ENCODE results near the gene SSC4D. TPM values are rescaled to one million over a fixed set of nuclear protein-coding genes. Genes with fewer than 3 reads are reported as not detected.

The SSC4D gene
- total RNA-seq, 1 donor from 2014 or later, result 4.9 TPM

DNA sequence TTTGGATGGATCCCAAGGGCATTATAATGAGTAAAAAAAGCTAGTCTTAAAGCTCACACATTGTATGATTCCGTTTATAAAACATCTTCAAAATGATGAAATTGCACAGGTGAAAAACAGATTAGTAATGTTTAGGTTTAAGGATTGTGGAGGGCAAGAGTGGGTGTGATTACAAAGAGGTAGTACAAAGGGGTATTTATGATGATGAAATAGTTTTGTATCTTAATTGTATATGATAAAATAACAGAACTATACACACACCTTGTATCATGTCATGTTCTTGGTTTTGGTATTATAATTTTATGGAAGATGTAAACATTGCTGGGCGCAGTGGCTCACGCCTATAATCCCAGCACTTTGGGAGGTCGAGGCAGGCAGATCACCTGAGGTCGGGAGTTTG is 2.8 kb upstream of the SSC4D start:
- Mint-ChIP-seq H3K36me3 (no peaks in the 10 kb centered on the region), H3K9me3 (no peaks in the 10 kb centered on the region), H3K4me1 (ENCODE audit: unreplicated experiment) (peaks cover 10% of the 10 kb centered on the region), H3K27ac (no peak overlapping the region), H3K27me3 (no peaks in the 10 kb centered on the region), H3K4me3 (no peak overlapping the region)
- no peak for DNase-seq (ENCODE audit: extremely low spot score, unreplicated experiment)
- TF ChIP-seq, protein P1, sequence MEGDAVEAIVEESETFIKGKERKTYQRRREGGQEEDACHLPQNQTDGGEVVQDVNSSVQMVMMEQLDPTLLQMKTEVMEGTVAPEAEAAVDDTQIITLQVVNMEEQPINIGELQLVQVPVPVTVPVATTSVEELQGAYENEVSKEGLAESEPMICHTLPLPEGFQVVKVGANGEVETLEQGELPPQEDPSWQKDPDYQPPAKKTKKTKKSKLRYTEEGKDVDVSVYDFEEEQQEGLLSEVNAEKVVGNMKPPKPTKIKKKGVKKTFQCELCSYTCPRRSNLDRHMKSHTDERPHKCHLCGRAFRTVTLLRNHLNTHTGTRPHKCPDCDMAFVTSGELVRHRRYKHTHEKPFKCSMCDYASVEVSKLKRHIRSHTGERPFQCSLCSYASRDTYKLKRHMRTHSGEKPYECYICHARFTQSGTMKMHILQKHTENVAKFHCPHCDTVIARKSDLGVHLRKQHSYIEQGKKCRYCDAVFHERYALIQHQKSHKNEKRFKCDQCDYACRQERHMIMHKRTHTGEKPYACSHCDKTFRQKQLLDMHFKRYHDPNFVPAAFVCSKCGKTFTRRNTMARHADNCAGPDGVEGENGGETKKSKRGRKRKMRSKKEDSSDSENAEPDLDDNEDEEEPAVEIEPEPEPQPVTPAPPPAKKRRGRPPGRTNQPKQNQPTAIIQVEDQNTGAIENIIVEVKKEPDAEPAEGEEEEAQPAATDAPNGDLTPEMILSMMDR (conservative IDR thresholded peaks at IDR 0.05), result no peak

DNA sequence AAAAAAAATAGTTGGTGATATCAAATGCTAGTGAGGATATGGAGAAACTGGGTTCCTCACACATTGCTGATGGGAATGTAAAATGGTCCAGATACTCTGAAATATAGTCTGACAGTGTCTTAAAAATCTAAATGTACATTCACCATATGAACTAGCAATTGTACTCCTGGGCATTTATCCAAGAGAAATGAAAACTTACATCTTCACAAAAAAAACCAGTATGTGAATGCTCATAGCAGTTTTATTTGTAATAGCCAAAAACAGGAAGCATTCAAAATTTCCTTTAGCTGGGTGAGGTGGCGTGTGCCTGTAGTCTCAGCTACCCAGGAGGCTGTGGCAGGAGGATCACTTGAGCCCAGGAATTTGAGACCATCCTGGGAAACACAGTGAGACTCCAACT is 2.1 kb upstream of the SSC4D start:
- no peak for DNase-seq (ENCODE audit: extremely low spot score, unreplicated experiment)
- no peaks in the 10 kb centered on the region for H3K9me3 Mint-ChIP-seq
- TF ChIP-seq, protein P1 (conservative IDR thresholded peaks at IDR 0.05), result no peak
- H3K27me3 Mint-ChIP-seq, result no peaks in the 10 kb centered on the region
- peaks cover 10% of the 10 kb centered on the region for H3K4me1 Mint-ChIP-seq (ENCODE audit: unreplicated experiment)
- H3K27ac Mint-ChIP-seq, result no peak overlapping the region
- no peak overlapping the region for H3K4me3 Mint-ChIP-seq
- no peaks in the 10 kb centered on the region for H3K36me3 Mint-ChIP-seq

DNA sequence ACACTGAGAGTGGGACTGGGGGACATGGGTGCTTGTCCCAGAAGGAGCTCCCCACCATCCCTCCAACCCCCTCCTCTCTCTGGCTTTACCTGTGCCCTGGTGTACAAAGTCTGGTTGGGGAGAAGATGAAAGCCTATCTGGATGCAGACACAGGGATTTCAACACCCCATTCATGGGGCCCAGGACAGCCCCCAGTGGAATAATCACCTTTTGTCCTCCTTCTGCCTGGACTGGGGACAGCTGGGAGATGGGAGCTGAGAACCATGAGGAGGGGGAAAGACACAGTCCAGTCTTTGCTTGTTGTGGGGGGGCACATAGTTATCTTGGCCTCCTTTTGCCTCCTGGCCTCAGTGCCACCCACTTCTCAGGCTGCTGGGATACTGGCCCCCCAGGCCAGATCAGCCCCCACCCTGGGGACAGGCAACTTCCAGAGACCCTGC is 1.4 kb downstream of the SSC4D start:
- Mint-ChIP-seq H3K4me3 (no peak overlapping the region), H3K4me1 (ENCODE audit: unreplicated experiment) (peaks cover 14% of the 10 kb centered on the region), H3K36me3 (no peaks in the 10 kb centered on the region), H3K27me3 (no peaks in the 10 kb centered on the region), H3K9me3 (no peaks in the 10 kb centered on the region), H3K27ac (no peak overlapping the region)
- DNase-seq (ENCODE audit: extremely low spot score, unreplicated experiment), result no peak
- TF ChIP-seq, protein P1 (conservative IDR thresholded peaks at IDR 0.05), result no peak

DNA sequence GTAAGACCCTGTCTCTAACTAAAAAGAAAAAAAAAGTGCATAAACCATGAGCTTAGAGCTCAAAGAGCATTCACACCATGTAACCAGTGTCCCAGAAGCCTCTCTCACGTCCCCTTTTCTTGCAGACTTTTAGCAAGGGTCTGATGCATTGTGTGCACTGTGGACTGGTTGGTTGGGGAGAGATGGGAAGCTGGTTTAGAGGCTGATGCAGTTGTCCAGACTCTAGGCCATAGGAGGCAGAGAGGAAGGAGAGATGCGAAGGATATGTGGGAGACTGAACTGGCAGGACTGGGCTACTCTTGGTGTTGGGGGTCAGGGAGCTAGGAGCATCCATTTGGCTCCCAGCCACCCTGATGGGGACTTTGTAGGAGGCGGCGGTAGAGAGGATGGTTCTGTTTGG is 1.8 kb downstream of the SSC4D start:
- TF ChIP-seq, protein P1 (conservative IDR thresholded peaks at IDR 0.05), result no peak
- DNase-seq (ENCODE audit: extremely low spot score, unreplicated experiment), result no peak
- Mint-ChIP-seq H3K4me3 (peak overlapping the region; percentile 43), H3K27me3 (no peaks in the 10 kb centered on the region), H3K4me1 (ENCODE audit: unreplicated experiment) (peaks cover 14% of the 10 kb centered on the region), H3K27ac (no peak overlapping the region), H3K9me3 (no peaks in the 10 kb centered on the region), H3K36me3 (no peaks in the 10 kb centered on the region)

DNA sequence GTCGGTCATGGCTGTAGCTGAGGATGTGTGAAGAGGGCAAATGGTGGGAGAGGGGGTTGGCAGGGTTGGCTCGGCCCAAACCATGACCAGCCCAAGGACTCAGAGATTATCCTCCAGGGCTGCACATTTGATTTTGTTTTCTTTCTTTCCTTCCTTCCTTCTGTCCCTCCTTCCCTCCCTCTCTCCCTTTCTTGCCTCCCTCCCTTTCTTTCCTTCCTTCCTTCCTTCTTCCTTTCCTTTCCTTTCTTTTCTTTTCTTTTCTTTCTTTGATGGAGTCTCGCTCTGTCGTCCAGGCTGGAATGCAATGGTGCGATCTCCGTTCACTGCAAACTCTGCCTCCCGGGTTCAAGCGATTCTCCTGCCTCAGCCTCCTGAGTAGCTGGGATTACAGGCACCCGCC is 3.8 kb downstream of the SSC4D start:
- H3K27me3 Mint-ChIP-seq, result no peaks in the 10 kb centered on the region
- DNase-seq (ENCODE audit: extremely low spot score, unreplicated experiment), result no peak
- H3K9me3 Mint-ChIP-seq, result no peaks in the 10 kb centered on the region
- no peak overlapping the region for H3K4me3 Mint-ChIP-seq
- TF ChIP-seq, protein P1 (conservative IDR thresholded peaks at IDR 0.05), result no peak
- peaks cover 14% of the 10 kb centered on the region for H3K4me1 Mint-ChIP-seq (ENCODE audit: unreplicated experiment)
- H3K36me3 Mint-ChIP-seq, result no peaks in the 10 kb centered on the region
- no peak overlapping the region for H3K27ac Mint-ChIP-seq

Data from type B pancreatic cell (in vitro differentiated cells).